Adrenal gland (tissue), 12 donors: ENCODE data around the gene INPP1. TPM values are rescaled to one million over a fixed set of nuclear protein-coding genes. Genes with fewer than 3 reads are reported as not detected.

Experiments
- DNase-seq, 7 donors: peaks; one replicate each; pipeline ENCODE4 v3.0.0-alpha.2; 2019 to 2020
- H3K27ac ChIP-seq, 5 donors: fragments of 200-600 bp; sonication (generic) in 4 of 5; 1 replicate in 3 of 5; 2 replicates in 2 of 5; pipeline versions ENCODE4 v1.5.1 to v1.8.0; 2016 to 2020; ENCODE audit warnings: mild to moderate bottlenecking in 1 of 5
- H3K27me3 ChIP-seq: fragments of 200-600 bp; 2 replicates; pipeline ENCODE4 v1.8.0; 2021
- H3K36me3 ChIP-seq, 2 donors: fragments of 200-600 bp; replicated peaks in 1 of 2; 1 replicate in 1 of 2; 2 replicates in 1 of 2; pipeline versions ENCODE4 v1.5.1 to v1.8.0; 2018 to 2022
- H3K4me1 ChIP-seq, 2 donors: fragments of 200-600 bp; replicated peaks in 1 of 2; 1 replicate in 1 of 2; 2 replicates in 1 of 2; pipeline versions ENCODE4 v1.5.1 to v1.8.0; 2018 to 2021
- H3K4me3 ChIP-seq, 4 donors: fragments of 200-600 bp; sonication (generic) in 3 of 4; one replicate each; pipeline ENCODE4 v1.5.1; 2016 to 2018
- H3K9me3 ChIP-seq, 3 donors: fragments of 200-600 bp; sonication (generic) in 1 of 3; replicated peaks in 1 of 3; 1 replicate in 2 of 3; 2 replicates in 1 of 3; pipeline versions ENCODE4 v1.5.1 to v1.8.0; 2016 to 2021
- POLR2A ChIP-seq, 2 donors: fragments of 450-650 bp; IDR thresholded peaks; one replicate each; pipeline ENCODE4 v1.6.1; 2017; ENCODE audit warnings: antibody characterized with exemption in 2 of 2, mild to moderate bottlenecking in 2 of 2, moderate library complexity in 1 of 2
- WGBS, 4 donors: extraction: QIAGEN DNeasy Blood & Tissue Kit in 2 of 4; methylation state at CpG; one replicate each; pipeline versions ENCODE4 v1.1.5 to v1.1.7; 2013 to 2017; 5-methylcytosine and 5-hydroxymethylcytosine counted together
- intact Hi-C, 2 donors: fragments of 100-400 bp; cut with DNase I; formaldehyde crosslinking; loops; one replicate each; pipeline versions ENCODE4 v1.14.1 to v1.15.0; 2022 to 2023
- polyA plus RNA-seq, 3 donors: library from polyadenylated mRNA; stranded (reverse); fragments of 200-250 nt in 2 of 3; fragments of 350-450 nt in 1 of 3; fragmentation: Illumina TruSeq in 1 of 3; extraction: RNeasy Lipid Tissue Mini Kit (QIAGEN cat#74804) in 1 of 3; gene quantifications; one replicate each; pipeline ENCODE4 v1.2.3, GENCODE V29; 2013 to 2014
- total RNA-seq, 9 donors: library from RNA; depleted of rRNA in 4 of 9; stranded (reverse); fragments of >200 nt in 4 of 9; fragments of 120-200 nt in 1 of 9; fragmentation: NEBNext Ultra II Directional in 1 of 9; extraction: Animal tissue kit (Norgen Biotek cat#: 25700) in 1 of 9; gene quantifications; one replicate each; pipeline versions ENCODE4 v1.1.0 to v1.2.4, GENCODE V29; 2013 to 2023
- TF ChIP-seq, protein P1 (sequence below), 6 experiments: fragments of 450-650 bp in 4 of 6; fragments of 200-600 bp in 2 of 6; sonication (generic) in 1 of 6; IDR thresholded peaks; 1 replicate in 5 of 6; 2 replicates in 1 of 6; pipeline versions ENCODE4 v1.5.1 to v1.8.0; 2016 to 2021; ENCODE audit warnings: antibody characterized with exemption in 6 of 6, mild to moderate bottlenecking in 2 of 6, moderate library complexity in 1 of 6
- donor health status: healthy with polysubstance abuse.
- donor health status: Bipolar disorder and iron deficiency.
- donor health status: DM: yes; HTN: yes; CAD: no.
- donor health status: DM: no; HTN: no; CAD: no.
- donor health status: DM: no; HTN: no; CAD: no.
- donor health status: DM: yes; HTN: yes; CAD: no.

The INPP1 gene
- total and polyA plus RNA-seq, 12 donors, result 18.8 to 74.1 (median 44.4) TPM

DNA sequence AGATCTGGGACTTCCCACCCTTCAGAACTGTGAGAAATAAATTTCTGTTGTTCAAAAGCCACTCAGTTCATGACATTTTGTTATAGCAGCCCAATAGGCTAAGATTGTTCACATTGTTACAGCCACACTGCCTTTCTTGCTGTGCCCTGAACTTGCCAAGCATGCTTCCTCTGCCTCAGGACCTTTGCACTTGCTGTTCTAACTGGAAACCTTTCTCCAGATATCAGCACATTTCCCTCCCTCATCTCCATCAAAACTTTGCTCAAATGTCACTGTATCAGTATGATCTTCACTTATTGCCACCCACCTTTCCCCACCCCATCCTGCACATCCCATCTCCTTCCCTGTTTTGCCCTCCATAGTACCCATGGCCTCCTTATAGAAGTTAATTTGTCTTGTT, 32.7 kb downstream of the INPP1 start:
- no peak for DNase-seq
- no peak for TF ChIP-seq POLR2A (IDR thresholded peaks at IDR 0.05)
- TF ChIP-seq, protein P1, sequence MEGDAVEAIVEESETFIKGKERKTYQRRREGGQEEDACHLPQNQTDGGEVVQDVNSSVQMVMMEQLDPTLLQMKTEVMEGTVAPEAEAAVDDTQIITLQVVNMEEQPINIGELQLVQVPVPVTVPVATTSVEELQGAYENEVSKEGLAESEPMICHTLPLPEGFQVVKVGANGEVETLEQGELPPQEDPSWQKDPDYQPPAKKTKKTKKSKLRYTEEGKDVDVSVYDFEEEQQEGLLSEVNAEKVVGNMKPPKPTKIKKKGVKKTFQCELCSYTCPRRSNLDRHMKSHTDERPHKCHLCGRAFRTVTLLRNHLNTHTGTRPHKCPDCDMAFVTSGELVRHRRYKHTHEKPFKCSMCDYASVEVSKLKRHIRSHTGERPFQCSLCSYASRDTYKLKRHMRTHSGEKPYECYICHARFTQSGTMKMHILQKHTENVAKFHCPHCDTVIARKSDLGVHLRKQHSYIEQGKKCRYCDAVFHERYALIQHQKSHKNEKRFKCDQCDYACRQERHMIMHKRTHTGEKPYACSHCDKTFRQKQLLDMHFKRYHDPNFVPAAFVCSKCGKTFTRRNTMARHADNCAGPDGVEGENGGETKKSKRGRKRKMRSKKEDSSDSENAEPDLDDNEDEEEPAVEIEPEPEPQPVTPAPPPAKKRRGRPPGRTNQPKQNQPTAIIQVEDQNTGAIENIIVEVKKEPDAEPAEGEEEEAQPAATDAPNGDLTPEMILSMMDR (IDR thresholded peaks at IDR 0.05), result no peak
- no peak overlapping the region for H3K4me3 ChIP-seq
- H3K27me3 ChIP-seq, result no peaks in the 10 kb centered on the region
- no peaks in the 10 kb centered on the region for H3K4me1 ChIP-seq
- H3K36me3 ChIP-seq, result peaks cover 0 to 2% of the 10 kb centered on the region in 2 donors
- no peaks in the 10 kb centered on the region for H3K9me3 ChIP-seq
- intact Hi-C loops, result loop anchor here (10.0 kb wide), 2 partner anchors 51 to 281 kb away; no protein-coding TSS in a partner anchor
- no peak overlapping the region for H3K27ac ChIP-seq

DNA sequence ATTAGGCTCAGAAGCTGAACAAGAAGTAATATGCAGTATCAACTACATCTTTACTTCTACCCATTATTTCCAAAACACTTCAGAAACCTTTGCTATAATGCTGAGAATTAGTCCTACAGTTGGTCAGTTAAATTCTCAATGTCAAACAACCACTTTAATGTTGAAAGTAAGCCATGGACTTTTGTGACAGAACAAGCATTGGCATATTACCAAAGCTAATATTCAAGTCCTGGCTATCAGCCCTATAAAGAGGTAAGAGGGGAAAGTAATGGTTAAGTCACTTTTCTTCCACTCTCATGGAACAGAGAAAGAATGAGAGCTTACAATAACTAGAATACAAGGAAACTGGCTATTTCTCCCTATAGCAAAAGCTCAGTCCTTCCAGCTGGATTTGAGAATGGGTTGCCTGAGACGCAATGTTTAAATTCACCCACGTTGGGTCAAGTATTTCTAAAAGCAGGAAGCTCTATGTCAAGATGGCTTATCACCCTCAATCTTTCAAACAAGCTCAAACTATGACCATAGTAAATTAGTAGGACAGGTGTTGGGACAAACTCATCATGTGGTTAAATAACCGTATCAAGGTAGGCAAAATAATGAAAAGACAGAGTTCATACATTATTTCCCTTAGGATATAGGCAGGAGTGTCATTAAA, 33.3 kb downstream of the INPP1 start:
- no peak for DNase-seq
- Histone ChIP-seq H3K4me3 (no peak overlapping the region), H3K27ac (no peak overlapping the region), H3K9me3 (no peaks in the 10 kb centered on the region), H3K4me1 (no peaks in the 10 kb centered on the region), H3K27me3 (no peaks in the 10 kb centered on the region), H3K36me3 (no peaks in the 10 kb centered on the region)
- no peak for TF ChIP-seq POLR2A (IDR thresholded peaks at IDR 0.05)
- TF ChIP-seq, protein P1 (IDR thresholded peaks at IDR 0.05), result no peak
- WGBS, 4 donors, result 77 to 87% (median 83%) methylated on average over 3 of the region's 3 CpGs
- intact Hi-C loops, result loop anchor here (10.0 kb wide), 2 partner anchors 52 to 282 kb away; no protein-coding TSS in a partner anchor

DNA sequence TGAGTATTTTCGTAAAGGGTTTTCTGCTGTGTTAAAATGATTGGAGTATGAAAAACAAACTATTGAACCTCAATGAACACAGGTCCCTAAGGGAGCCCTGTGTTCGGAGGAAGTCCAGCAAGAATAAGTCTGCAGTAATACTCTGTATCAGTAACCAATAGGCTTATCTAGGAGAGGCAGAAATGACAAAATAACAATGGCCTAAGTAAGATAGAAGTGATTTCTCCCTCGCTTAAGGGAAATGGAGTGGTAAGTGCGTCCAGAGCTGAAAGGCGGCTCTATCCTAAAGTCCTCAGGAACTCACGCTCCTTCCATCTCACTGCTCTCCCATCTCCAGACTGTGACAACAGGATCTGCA, 35.5 kb downstream of the INPP1 start:
- Histone ChIP-seq H3K27ac (no peak overlapping the region), H3K4me1 (no peaks in the 10 kb centered on the region), H3K9me3 (no peaks in the 10 kb centered on the region), H3K27me3 (no peaks in the 10 kb centered on the region), H3K36me3 (no peaks in the 10 kb centered on the region), H3K4me3 (no peak overlapping the region)
- TF ChIP-seq, protein P1 (IDR thresholded peaks at IDR 0.05), result no peak
- TF ChIP-seq POLR2A (IDR thresholded peaks at IDR 0.05), result no peak
- 87 to 94% (median 91%) methylated on average over 6 of the region's 6 CpGs for WGBS, 4 donors
- DNase-seq, result no peak
- intact Hi-C loops, result loop anchor here (10.0 kb wide), 2 partner anchors 54 to 284 kb away; no protein-coding TSS in a partner anchor

DNA sequence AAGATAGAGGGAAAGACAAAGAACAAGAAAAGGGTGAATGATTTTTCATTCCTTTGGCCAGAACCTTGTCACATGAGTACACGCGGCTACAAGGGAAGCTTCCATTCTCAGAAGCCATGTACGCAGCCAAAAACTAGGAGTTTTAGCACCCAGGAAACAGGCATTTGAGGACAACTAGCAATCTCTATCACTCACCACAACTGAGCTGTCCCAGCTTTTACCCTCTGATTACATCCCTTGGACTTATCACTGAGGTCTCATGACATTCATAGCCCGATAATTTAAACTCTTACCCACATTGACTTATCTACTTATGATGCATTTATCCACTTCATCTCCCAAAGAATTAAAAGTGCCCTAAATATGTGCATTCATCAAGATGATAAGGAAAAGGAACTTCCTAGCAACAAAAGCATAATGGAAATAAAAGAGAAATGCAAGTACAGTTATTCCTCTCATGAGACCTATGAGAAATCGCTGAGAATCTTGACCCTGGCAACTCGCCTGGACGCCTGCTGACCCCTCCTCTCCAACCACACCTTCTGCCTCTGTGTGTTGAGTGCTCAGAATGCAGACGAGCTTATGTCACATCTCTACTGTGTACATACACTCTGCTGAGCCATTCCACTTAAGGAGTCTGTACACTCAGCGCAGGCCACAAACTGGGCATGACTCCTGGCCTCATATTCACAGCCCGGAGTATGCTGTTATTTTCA, 36.0 kb downstream of the INPP1 start:
- no peak for TF ChIP-seq POLR2A (IDR thresholded peaks at IDR 0.05)
- TF ChIP-seq, protein P1 (IDR thresholded peaks at IDR 0.05), result no peak
- Histone ChIP-seq H3K4me3 (no peak overlapping the region), H3K27ac (no peak overlapping the region), H3K9me3 (no peaks in the 10 kb centered on the region), H3K4me1 (no peaks in the 10 kb centered on the region), H3K36me3 (no peaks in the 10 kb centered on the region), H3K27me3 (no peaks in the 10 kb centered on the region)
- intact Hi-C loops, result loop anchor here (10.0 kb wide), 2 partner anchors 55 to 285 kb away; no protein-coding TSS in a partner anchor
- WGBS, 4 donors, result 72 to 81% (median 78%) methylated on average over 10 of the region's 10 CpGs
- no peak for DNase-seq
